GM10248 (cell line): ENCODE results near the gene SLC12A9.

Experiments used
- CTCF ChIA-PET: fragments of 300-600 bp; sonication (Branson Sonifier 250); formaldehyde crosslinking; extraction: SDS; loops from one replicate; lab custom pipeline; 2021; ENCODE audit warnings: antibody characterized with exemption; lab: Yijun Ruan, JAX
- POLR2A ChIA-PET: fragments of 350-650 bp; sonication (Branson Sonifier 250); formaldehyde crosslinking; extraction: SDS; loops from one replicate; lab custom pipeline; 2020; ENCODE audit warnings: antibody characterized with exemption; lab: Yijun Ruan, JAX
- DNase-seq: peaks from one replicate; pipeline ENCODE4 v3.0.0; 2012; ENCODE audit errors: extremely low spot score
- CTCF ChIP-seq: IDR thresholded peaks from 2 replicates; pipeline ENCODE4 v1.5.1; 2012; ENCODE audit warnings: mild to moderate bottlenecking, low read depth; ENCODE audit errors: extremely low read depth, missing control alignments, control extremely low read depth

The SLC12A9 gene

DNA sequence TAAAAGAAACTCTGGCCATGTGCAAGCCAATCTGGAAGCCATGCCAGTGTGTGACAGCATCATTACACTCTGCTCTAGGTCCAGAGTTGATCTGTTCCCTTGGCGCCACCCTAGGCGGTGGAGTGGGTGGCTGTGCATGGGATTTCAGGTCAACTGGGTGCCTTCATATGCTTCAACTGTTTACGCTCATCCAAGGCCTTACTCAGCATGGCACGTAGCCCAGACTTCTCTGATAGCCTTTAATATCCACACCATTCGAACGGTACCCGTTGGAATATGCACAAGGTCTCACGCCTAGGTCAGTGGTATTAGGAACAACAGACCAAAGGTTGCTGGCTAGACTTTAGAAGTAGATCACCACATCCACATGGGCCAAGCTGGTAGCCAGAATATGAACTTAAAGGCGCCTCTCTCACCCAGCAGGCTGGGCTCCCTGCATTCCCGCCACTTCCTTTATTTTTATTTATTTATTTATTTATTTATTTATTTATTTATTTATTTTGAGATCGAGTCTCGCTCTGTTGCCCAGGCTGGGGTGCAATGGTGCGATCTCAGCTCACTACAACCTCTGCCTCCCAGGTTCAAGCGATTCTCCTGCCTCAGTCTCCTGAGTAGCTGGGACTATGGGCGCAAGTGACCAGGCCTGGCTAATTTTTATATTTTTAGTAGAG, 61.8 kb downstream of the SLC12A9 start:
- DNase-seq = no peak
- CTCF ChIA-PET = no interaction called here
- TF ChIP-seq CTCF = no peak
- POLR2A ChIA-PET = no interaction called here

DNA sequence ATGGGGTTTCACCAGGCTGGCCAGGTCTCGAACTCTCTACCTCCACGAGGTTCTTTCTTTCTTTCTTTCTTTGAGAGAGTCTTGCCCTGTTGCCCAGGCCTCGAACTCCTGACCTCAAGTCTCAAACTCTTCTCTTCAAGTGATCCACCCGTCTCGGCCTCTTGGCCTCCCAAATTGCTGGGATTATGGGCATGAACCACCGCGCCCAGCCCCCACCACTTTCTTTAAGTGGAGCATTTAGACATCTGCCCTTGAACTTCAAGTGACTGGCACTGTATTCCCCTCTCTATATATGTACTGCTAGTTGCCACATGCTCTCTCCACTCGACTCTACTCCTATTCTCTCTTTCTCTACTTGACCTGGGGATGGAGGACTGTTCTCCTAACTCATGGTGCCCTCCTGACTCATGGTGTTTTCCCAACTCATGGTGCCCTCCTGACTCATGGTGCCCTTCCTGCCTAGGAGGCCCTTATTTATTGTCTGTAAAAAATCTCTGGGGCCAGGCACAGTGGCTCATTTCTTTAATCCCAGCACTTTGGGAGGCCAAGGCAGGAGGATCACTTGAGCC, 62.5 kb downstream of the SLC12A9 start:
- no peak for DNase-seq
- ChIA-PET POLR2A (no interaction called here), CTCF (no interaction called here)
- no peak for TF ChIP-seq CTCF
